HepG2 (cell line): Measurements from ENCODE around the gene TMEM196. TPM values are rescaled to one million over a fixed set of nuclear protein-coding genes. Genes with fewer than 3 reads are reported as not detected.

Experiments
- ATF4 ChIP-seq, 2 experiments: fragments of 450-650 bp in 1 of 2; sonication (generic) in 1 of 2; formaldehyde crosslinking; IDR thresholded peaks; 2 replicates each; pipeline versions ENCODE4 v1.5.0 to v1.8.0; 2020 to 2022; ENCODE audit warnings: mild to moderate bottlenecking in 1 of 2, missing genetic modification reagents in 1 of 2
- CERS6 ChIP-seq: sonication (generic); formaldehyde crosslinking; IDR thresholded peaks from 2 replicates; pipeline ENCODE4 v1.5.0; 2020; ENCODE audit warnings: missing genetic modification reagents
- FOXP4 ChIP-seq: sonication (generic); formaldehyde crosslinking; IDR thresholded peaks from 2 replicates; pipeline ENCODE4 v1.4.0; 2020; ENCODE audit warnings: missing genetic modification reagents
- HDAC2 ChIP-seq: sonication (generic); formaldehyde crosslinking; IDR thresholded peaks from 2 replicates; pipeline ENCODE4 v1.4.0; 2020; ENCODE audit warnings: missing genetic modification reagents
- ISX ChIP-seq: sonication (generic); formaldehyde crosslinking; conservative IDR thresholded peaks from 2 replicates; pipeline ENCODE4 v1.5.0; 2020; ENCODE audit warnings: missing genetic modification reagents
- MBNL3 ChIP-seq: fragments of 250-450 bp; sonication (Bioruptor Pico); conservative IDR thresholded peaks from 2 replicates; pipeline ENCODE4 v1.8.0; 2022; ENCODE audit warnings: mild to moderate bottlenecking, inconsistent platforms
- MIXL1 ChIP-seq: IDR thresholded peaks from 2 replicates; pipeline ENCODE4 v1.6.1; 2016
- PATZ1 ChIP-seq: sonication (generic); formaldehyde crosslinking; IDR thresholded peaks from 2 replicates; pipeline ENCODE4 v1.4.0; 2020; ENCODE audit warnings: missing genetic modification reagents
- POGZ ChIP-seq: sonication (generic); formaldehyde crosslinking; IDR thresholded peaks from 2 replicates; pipeline ENCODE4 v1.4.0; 2020; ENCODE audit warnings: mild to moderate bottlenecking, missing genetic modification reagents
- POLR2G ChIP-seq: fragments of 200-400 bp; formaldehyde crosslinking; IDR thresholded peaks from 2 replicates; pipeline ENCODE4 v1.6.1; 2018; ENCODE audit warnings: mild to moderate bottlenecking, low read depth, low read length, moderate library complexity
- RFXAP ChIP-seq: sonication (generic); formaldehyde crosslinking; IDR thresholded peaks from 2 replicates; pipeline ENCODE4 v1.4.0; 2020; ENCODE audit warnings: missing genetic modification reagents, borderline replicate concordance
- SALL1 ChIP-seq: sonication (generic); formaldehyde crosslinking; IDR thresholded peaks from 2 replicates; pipeline ENCODE4 v1.8.0; 2022; ENCODE audit warnings: mild to moderate bottlenecking, missing genetic modification reagents
- SATB2 ChIP-seq: sonication (generic); formaldehyde crosslinking; IDR thresholded peaks from 2 replicates; pipeline ENCODE4 v1.5.0; 2020; ENCODE audit warnings: missing genetic modification reagents
- SMARCC2 ChIP-seq: fragments of 450-650 bp; IDR thresholded peaks from 2 replicates; pipeline ENCODE4 v1.6.1; 2017; ENCODE audit warnings: antibody characterized with exemption, mild to moderate bottlenecking
- SMYD3 ChIP-seq: sonication (generic); formaldehyde crosslinking; IDR thresholded peaks from 2 replicates; pipeline ENCODE4 v1.8.1; 2023; ENCODE audit warnings: mild to moderate bottlenecking, missing genetic modification reagents
- ZBTB10 ChIP-seq: sonication (generic); formaldehyde crosslinking; IDR thresholded peaks from 2 replicates; pipeline ENCODE4 v1.4.0; 2020; ENCODE audit warnings: missing genetic modification reagents, borderline replicate concordance
- ZBTB7A ChIP-seq: sonication (generic); formaldehyde crosslinking; IDR thresholded peaks from 2 replicates; pipeline ENCODE4 v1.8.0; 2022; ENCODE audit warnings: mild to moderate bottlenecking, missing genetic modification reagents
- ZFY ChIP-seq: sonication (generic); formaldehyde crosslinking; IDR thresholded peaks from 2 replicates; pipeline ENCODE4 v1.4.0; 2020; ENCODE audit warnings: missing genetic modification reagents
- ZNF432 ChIP-seq: sonication (generic); formaldehyde crosslinking; IDR thresholded peaks from 2 replicates; pipeline ENCODE4 v1.5.0; 2020; ENCODE audit warnings: missing genetic modification reagents, mild to moderate bottlenecking, borderline replicate concordance
- ZNF614 ChIP-seq: IDR thresholded peaks from 2 replicates; pipeline ENCODE4 v1.6.1; 2018; ENCODE audit warnings: missing biosample characterization, missing genetic modification reagents, inconsistent platforms, borderline replicate concordance
- ZNF850 ChIP-seq: sonication (generic); formaldehyde crosslinking; conservative IDR thresholded peaks from 2 replicates; pipeline ENCODE4 v1.9.0; 2021; ENCODE audit warnings: mild to moderate bottlenecking, missing genetic modification reagents
- polyA plus RNA-seq, 8 experiments: library from polyadenylated mRNA; depleted of rRNA in 3 of 8; stranded (reverse) in 7 of 8; unstranded in 1 of 8; fragments of >200 nt; fragmentation: Illumina TruSeq in 4 of 8; extraction: Trizol in 4 of 8; gene quantifications; 2 replicates each; pipeline versions ENCODE4 v1.2.1 to v1.2.3, GENCODE V29; 2011 to 2016; ENCODE audit warnings: low read depth in 4 of 8, missing spikeins in 1 of 8, mixed read lengths in 1 of 8; ENCODE audit not compliant: insufficient read depth in 1 of 8
- total RNA-seq, 5 experiments: library from RNA; depleted of rRNA; stranded (reverse); fragments of >200 nt; fragmentation: Illumina TruSeq; extraction: Trizol; gene quantifications; 2 replicates each; pipeline ENCODE4 v1.2.3, GENCODE V29; 2016; ENCODE audit warnings: low read depth in 1 of 5

The TMEM196 gene
- total and polyA plus RNA-seq, 2 of the 13 experiments (the other 11 are each of a cell fraction or from before 2014, with no cell fraction given): not detected

GRCh38 chr7:19708397-19709248 lies 64.8 kb downstream of the TMEM196 start, which contains the start of gene POLR1F (continued):
- peak; percentile 9; the same call in 1 of the 2 replicates for TF ChIP-seq CERS6 (CRISPR knock-in tag)
- TF ChIP-seq HDAC2 (CRISPR knock-in tag): peak; percentile 72; the same call in 1 of the 2 replicates
- TF ChIP-seq SMARCC2: no peak
- no peak for TF ChIP-seq ISX (CRISPR knock-in tag)
- TF ChIP-seq POGZ (CRISPR knock-in tag): peak; percentile 99
- peak; percentile 7; the same call in 1 of the 2 replicates for TF ChIP-seq PATZ1 (CRISPR knock-in tag)
- 0 out of 2 replicates have a peak, but pooled peaks have one; percentile 41 for TF ChIP-seq SATB2 (CRISPR knock-in tag)
- peak; percentile 47; the same call in 1 of the 2 replicates for TF ChIP-seq RFXAP (CRISPR knock-in tag)
- TF ChIP-seq ZFY: peak; percentile 77
- no peak for TF ChIP-seq SMYD3 (CRISPR knock-in tag)
- peak; percentile 64; the same call in 1 of the 2 replicates for TF ChIP-seq ZBTB7A (CRISPR knock-in tag)
- no peak; a peak in 1 of 4 replicates for TF ChIP-seq ATF4 (CRISPR knock-in tag; IDR thresholded peaks at IDR 0.05)
- TF ChIP-seq FOXP4: no peak
- TF ChIP-seq MIXL1 (CRISPR knock-in tag): peak; percentile 54; the same call in 1 of the 2 replicates
- no peak for TF ChIP-seq MBNL3 (CRISPR knock-in tag)
- TF ChIP-seq SALL1: peak; percentile 87
- no peak for TF ChIP-seq ZBTB10 (CRISPR knock-in tag)
- peak; percentile 95 for TF ChIP-seq POLR2G
- TF ChIP-seq ZNF432 (CRISPR knock-in tag): no peak
- peak; percentile 85 for TF ChIP-seq ZNF614 (CRISPR knock-in tag)
- no peak for TF ChIP-seq ZNF850 (CRISPR knock-in tag)
